CD4-positive, alpha-beta T cell treated with Interleukin-21 for 1 hour (primary cell): ENCODE measurements around the gene VAT1L.

Experiments
- DNase-seq: peaks from one replicate; pipeline ENCODE4 v3.0.0-alpha.2; 2020

The VAT1L gene

GRCh38 chr16:77836801-77837200, 48.4 kb downstream of the VAT1L start:
- DNase-seq: no peak

- DNase-seq: no peak
Measured at GRCh38 chr16:77838597-77839255, 50.4 kb downstream of the VAT1L start.

GRCh38 chr16:77840093-77840492, 51.7 kb downstream of the VAT1L start:
- DNase-seq: no peak

GRCh38 chr16:77840673-77841501, 52.5 kb downstream of the VAT1L start:
- no peak for DNase-seq

- DNase-seq: no peak
Measured at GRCh38 chr16:77841502-77841763, 53.1 kb downstream of the VAT1L start.

- no peak for DNase-seq
Measured at GRCh38 chr16:77842468-77842867, 54.1 kb downstream of the VAT1L start.

- no peak for DNase-seq
Measured at GRCh38 chr16:77843405-77843804, 55.0 kb downstream of the VAT1L start.

GRCh38 chr16:77844801-77845200, 56.4 kb downstream of the VAT1L start:
- DNase-seq: no peak

GRCh38 chr16:77849646-77850258, 61.4 kb downstream of the VAT1L start:
- DNase-seq: no peak

GRCh38 chr16:77850636-77851333, 62.4 kb downstream of the VAT1L start:
- no peak for DNase-seq

GRCh38 chr16:77853161-77853560, 64.8 kb downstream of the VAT1L start:
- DNase-seq: no peak

GRCh38 chr16:77856438-77857160, 68.2 kb downstream of the VAT1L start:
- DNase-seq: no peak

- DNase-seq: no peak
Measured at GRCh38 chr16:77858060-77858459, 69.7 kb downstream of the VAT1L start.

GRCh38 chr16:77859493-77860232, 71.3 kb downstream of the VAT1L start:
- DNase-seq: no peak

GRCh38 chr16:77860953-77861352, 72.6 kb downstream of the VAT1L start:
- no peak for DNase-seq

GRCh38 chr16:77863250-77863649, 74.9 kb downstream of the VAT1L start:
- DNase-seq: no peak

- no peak for DNase-seq
Measured at GRCh38 chr16:77866752-77867151, 78.4 kb downstream of the VAT1L start.

- no peak for DNase-seq
Measured at GRCh38 chr16:77868052-77868451, 79.7 kb downstream of the VAT1L start.

- DNase-seq: no peak
Measured at GRCh38 chr16:77868478-77868877, 80.1 kb downstream of the VAT1L start.

GRCh38 chr16:77869997-77870813, 81.8 kb downstream of the VAT1L start:
- DNase-seq: no peak

- DNase-seq: no peak
Measured at GRCh38 chr16:77871932-77872331, 83.6 kb downstream of the VAT1L start.
